Psoas muscle (tissue), 8 donors: ENCODE results near the gene LAPTM4A. TPM values are rescaled to one million over a fixed set of nuclear protein-coding genes. Genes with fewer than 3 reads are reported as not detected.

ENCODE experiments used
- ATAC-seq, 4 donors: fragments of 200-7000 bp; cut with Tn5 transposase; one replicate each; pipeline ENCODE4 v1.9.1; 2020; ENCODE audit warnings: moderate library complexity in 3 of 4, mild to moderate bottlenecking in 2 of 4
- DNase-seq, 2 donors: peaks; one replicate each; pipeline ENCODE4 v3.0.0-alpha.2; 2020
- H3K27ac ChIP-seq: fragments of 200-600 bp; one replicate; pipeline ENCODE4 v1.8.0; 2022
- H3K27me3 ChIP-seq, 3 donors: fragments of 200-600 bp in 1 of 3; one replicate each; pipeline versions ENCODE4 v1.6.1 to v1.8.0; 2013 to 2022; ENCODE audit warnings: low read length in 2 of 3, mild to moderate bottlenecking in 2 of 3, moderate library complexity in 1 of 3; ENCODE audit not compliant: insufficient read depth in 3 of 3
- H3K36me3 ChIP-seq, 2 donors: fragments of 200-600 bp in 1 of 2; one replicate each; pipeline versions ENCODE4 v1.6.1 to v1.8.0; 2013 to 2022; ENCODE audit warnings: low read depth in 1 of 2, mild to moderate bottlenecking in 1 of 2, moderate library complexity in 1 of 2; ENCODE audit not compliant: insufficient read depth in 1 of 2
- H3K4me1 ChIP-seq: fragments of 200-600 bp; one replicate; pipeline ENCODE4 v1.8.0; 2022
- H3K4me3 ChIP-seq: fragments of 200-600 bp; one replicate; pipeline ENCODE4 v1.8.0; 2022; ENCODE audit warnings: mild to moderate bottlenecking
- H3K9me3 ChIP-seq: fragments of 200-600 bp; one replicate; pipeline ENCODE4 v1.8.0; 2022
- WGBS, 3 donors: extraction: QIAGEN DNeasy Blood & Tissue Kit; methylation state at CpG; one replicate each; pipeline versions ENCODE4 v1.1.6 to v1.1.7; 2013; 5-methylcytosine and 5-hydroxymethylcytosine counted together
- intact Hi-C, 2 donors: fragments of 100-400 bp; cut with DNase I; formaldehyde crosslinking; loops; one replicate each; pipeline versions ENCODE4 v1.11.0 to v1.14.2; 2022
- polyA plus RNA-seq, 3 donors: library from polyadenylated mRNA; stranded (reverse); fragments of 200-250 nt; gene quantifications; one replicate each; pipeline ENCODE4 v1.2.3, GENCODE V29; 2013
- total RNA-seq, 4 donors: library from RNA; stranded (reverse); fragmentation: NEBNext Ultra II Directional in 2 of 4; extraction: Animal tissue kit (Norgen Biotek cat#: 25700) in 2 of 4; gene quantifications; one replicate each; pipeline versions ENCODE4 v1.2.1 to v1.2.4, GENCODE V29; 2021 to 2023
- TF ChIP-seq, protein P1 (sequence below): fragments of 200-600 bp; IDR thresholded peaks from one replicate; pipeline ENCODE4 v1.8.0; 2022; ENCODE audit warnings: antibody characterized with exemption
- donor health status: healthy with polysubstance abuse.
- donor health status: DM: no; HTN: no; CAD: no; lungs with moderate emphysema.
- donor health status: Bipolar disorder and iron deficiency.
- donor health status: healthy.
- donor health status: DM: yes; HTN: yes; CAD: no.
- donor health status: DM: no; HTN: no; CAD: no.
- donor health status: DM: no; HTN: no; CAD: no.
- donor health status: DM: yes; HTN: yes; CAD: no.

The LAPTM4A gene
- total and polyA plus RNA-seq, 7 donors: 68.2 to 124 (median 78.8) TPM

DNA sequence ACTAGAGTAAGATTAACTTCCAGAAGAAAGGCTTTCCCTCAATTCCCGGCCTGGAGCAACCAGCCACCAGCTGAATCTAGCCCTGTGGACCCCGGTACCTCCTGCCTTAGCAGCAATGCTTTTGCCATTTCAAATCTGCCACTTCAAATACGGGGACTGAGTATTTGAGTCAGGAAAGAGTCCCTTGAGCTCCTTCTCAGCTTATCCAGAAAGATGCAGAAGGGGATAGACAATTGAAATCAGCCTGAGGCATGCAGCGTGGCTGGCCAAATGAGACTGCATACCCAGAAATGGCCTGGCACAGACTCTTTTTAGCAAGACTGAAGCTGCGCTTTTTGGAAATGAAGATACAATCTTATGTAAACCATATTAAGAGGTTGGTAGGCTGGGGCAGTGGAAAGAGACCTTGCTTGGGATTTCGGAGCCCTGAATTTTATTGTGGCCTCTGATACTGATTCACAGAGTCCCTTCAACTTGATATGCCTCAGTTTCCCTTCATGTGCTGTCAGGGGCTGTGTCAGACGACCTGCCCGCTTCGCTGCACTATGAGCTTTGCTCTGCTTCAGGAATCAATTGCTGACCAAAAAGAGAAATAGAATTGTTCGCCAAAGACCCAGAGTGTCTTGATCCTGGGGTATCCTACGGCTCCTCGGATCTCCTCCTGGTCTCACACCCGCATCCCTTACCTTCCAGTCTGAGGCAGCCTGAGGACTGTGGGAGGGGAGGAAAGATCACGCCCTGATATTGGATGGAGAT lies 40.0 kb downstream of the LAPTM4A start:
- H3K36me3 ChIP-seq: no peaks in the 10 kb centered on the region
- ATAC-seq (no peak), DNase-seq (no peak)
- 81 to 87% (median 85%) methylated on average over 14 of the region's 14 CpGs for WGBS, 3 donors
- H3K9me3 ChIP-seq: no peaks in the 10 kb centered on the region
- intact Hi-C loops: no loop called here
- H3K27ac ChIP-seq: no peak overlapping the region
- peaks cover 0 to 25% (median 7%) of the 10 kb centered on the region in 3 donors for H3K27me3 ChIP-seq
- H3K4me1 ChIP-seq: peaks cover 3% of the 10 kb centered on the region
- no peak overlapping the region for H3K4me3 ChIP-seq
- TF ChIP-seq, protein P1, sequence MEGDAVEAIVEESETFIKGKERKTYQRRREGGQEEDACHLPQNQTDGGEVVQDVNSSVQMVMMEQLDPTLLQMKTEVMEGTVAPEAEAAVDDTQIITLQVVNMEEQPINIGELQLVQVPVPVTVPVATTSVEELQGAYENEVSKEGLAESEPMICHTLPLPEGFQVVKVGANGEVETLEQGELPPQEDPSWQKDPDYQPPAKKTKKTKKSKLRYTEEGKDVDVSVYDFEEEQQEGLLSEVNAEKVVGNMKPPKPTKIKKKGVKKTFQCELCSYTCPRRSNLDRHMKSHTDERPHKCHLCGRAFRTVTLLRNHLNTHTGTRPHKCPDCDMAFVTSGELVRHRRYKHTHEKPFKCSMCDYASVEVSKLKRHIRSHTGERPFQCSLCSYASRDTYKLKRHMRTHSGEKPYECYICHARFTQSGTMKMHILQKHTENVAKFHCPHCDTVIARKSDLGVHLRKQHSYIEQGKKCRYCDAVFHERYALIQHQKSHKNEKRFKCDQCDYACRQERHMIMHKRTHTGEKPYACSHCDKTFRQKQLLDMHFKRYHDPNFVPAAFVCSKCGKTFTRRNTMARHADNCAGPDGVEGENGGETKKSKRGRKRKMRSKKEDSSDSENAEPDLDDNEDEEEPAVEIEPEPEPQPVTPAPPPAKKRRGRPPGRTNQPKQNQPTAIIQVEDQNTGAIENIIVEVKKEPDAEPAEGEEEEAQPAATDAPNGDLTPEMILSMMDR: no peak

DNA sequence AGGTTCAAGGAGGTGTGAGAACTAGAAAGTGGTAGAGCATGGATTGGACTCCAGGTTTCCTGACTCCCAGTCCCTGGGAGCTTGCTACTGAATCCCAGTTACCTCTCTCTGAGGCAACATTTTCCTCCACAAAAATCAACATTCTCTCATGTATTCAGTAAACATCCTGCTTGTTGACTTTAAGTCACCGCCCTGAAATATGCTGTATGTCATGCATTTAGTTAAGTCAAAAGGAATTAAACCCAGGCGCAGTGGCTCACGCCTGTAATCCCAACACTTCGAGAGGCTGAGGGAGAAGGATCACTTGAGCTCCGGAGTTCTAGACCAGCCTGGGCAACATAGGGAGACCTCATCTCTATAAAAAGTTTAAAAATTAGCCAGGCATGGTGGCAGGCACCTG lies 42.7 kb downstream of the LAPTM4A start:
- Histone ChIP-seq H3K4me1 (peaks cover 3% of the 10 kb centered on the region), H3K9me3 (no peaks in the 10 kb centered on the region), H3K27ac (no peak overlapping the region), H3K4me3 (no peak overlapping the region), H3K36me3 (no peaks in the 10 kb centered on the region), H3K27me3 (peaks cover 0 to 25% (median 7%) of the 10 kb centered on the region in 3 donors)
- intact Hi-C loops: no loop called here
- DNase-seq (no peak), ATAC-seq (no peak)
- WGBS, 3 donors: 84 to 87% (median 87%) methylated on average over 5 of the region's 5 CpGs
- TF ChIP-seq, protein P1: no peak

DNA sequence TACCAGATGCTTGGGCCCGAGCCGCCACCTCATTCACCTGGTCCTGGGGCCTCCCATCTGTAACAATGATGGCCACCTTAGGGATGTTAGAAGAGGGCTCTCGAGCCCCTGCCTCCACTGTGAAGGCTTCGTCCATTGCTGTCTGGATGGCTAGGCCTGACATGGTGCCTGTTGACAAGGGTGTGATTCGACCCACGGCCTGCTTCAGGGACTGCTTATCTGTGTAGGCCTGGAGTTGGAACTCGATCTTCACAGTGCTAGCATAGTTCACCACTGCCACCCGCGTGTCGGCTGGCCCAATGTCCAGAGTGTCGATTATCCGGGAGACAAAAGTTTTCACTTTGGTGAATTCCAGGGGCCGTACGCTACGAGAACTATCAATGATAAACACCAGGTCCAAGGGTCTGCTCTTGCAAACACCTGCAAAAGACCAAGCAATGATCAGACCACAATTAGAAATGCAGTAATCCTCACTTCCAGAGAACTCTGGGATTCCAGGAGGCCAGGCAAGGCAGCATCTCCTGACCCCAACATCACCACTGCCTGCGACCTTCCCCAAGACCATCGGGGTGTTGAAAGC lies 45.4 kb downstream of the LAPTM4A start:
- no peak for DNase-seq
- TF ChIP-seq, protein P1: no peak
- H3K4me1 ChIP-seq: no peaks in the 10 kb centered on the region
- H3K36me3 ChIP-seq: no peaks in the 10 kb centered on the region
- no peaks in the 10 kb centered on the region for H3K9me3 ChIP-seq
- intact Hi-C loops: no loop called here
- no peak overlapping the region for H3K4me3 ChIP-seq
- no peak overlapping the region for H3K27ac ChIP-seq
- 88 to 96% (median 92%) methylated on average over 17 of the region's 17 CpGs for WGBS, 3 donors
- no peak for ATAC-seq
- peaks cover 0 to 10% (median 3%) of the 10 kb centered on the region in 3 donors for H3K27me3 ChIP-seq

DNA sequence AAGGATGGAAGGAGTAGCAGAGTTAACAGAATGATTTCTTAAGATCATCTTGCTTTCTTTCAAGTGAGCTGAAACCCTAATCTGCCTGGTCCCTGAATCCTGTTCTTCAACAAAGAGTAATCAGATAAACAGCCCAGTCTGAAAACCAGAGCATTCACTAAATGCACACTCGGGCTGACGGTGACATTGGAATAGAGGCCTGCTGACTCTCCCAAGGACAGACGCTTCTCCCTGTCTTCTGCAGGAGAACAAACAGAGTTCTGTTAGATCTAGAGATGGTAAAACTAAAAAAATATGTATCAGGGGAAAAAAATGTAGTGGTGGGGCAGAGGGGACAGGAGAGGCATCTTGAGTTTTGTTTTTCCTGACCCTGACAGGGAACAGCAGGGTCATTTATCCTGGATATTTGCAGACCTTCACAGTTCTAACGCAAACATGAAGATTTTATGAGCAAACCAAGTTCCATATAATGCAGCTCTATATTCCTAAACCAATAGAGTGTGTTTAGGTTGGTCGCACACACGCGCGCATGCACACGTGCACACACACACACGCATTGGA lies 46.3 kb downstream of the LAPTM4A start:
- DNase-seq (no peak), ATAC-seq (no peak)
- 86 to 95% (median 95%) methylated on average over 10 of the region's 10 CpGs for WGBS, 3 donors
- TF ChIP-seq, protein P1: no peak
- Histone ChIP-seq H3K36me3 (no peaks in the 10 kb centered on the region), H3K27ac (no peak overlapping the region), H3K9me3 (no peaks in the 10 kb centered on the region), H3K4me1 (no peaks in the 10 kb centered on the region), H3K27me3 (peaks cover 0 to 10% (median 0%) of the 10 kb centered on the region in 3 donors), H3K4me3 (no peak overlapping the region)
- intact Hi-C loops: no loop called here
